BE2C (cell line): Measurements from ENCODE around the gene RINT1.

Source experiments
- DNase-seq: peaks from one replicate; pipeline ENCODE4 v3.0.0-alpha.2; 2020
- H3K27me3 ChIP-seq: fragments of 250-450 bp; sonication (Bioruptor Pico); 2 replicates; pipeline ENCODE4 v1.5.1; 2020; ENCODE audit warnings: mild to moderate bottlenecking
- H3K36me3 ChIP-seq: fragments of 250-450 bp; sonication (Bioruptor Pico); 2 replicates; pipeline ENCODE4 v1.5.1; 2020; ENCODE audit warnings: mild to moderate bottlenecking
- H3K4me1 ChIP-seq: fragments of 250-450 bp; sonication (Bioruptor Pico); 2 replicates; pipeline ENCODE4 v1.5.1; 2020
- H3K4me3 ChIP-seq: 2 replicates; pipeline ENCODE4 v1.5.1; 2011; ENCODE audit warnings: low read depth, low read length
- H3K9me3 ChIP-seq: fragments of 250-450 bp; sonication (Bioruptor Pico); 2 replicates; pipeline ENCODE4 v1.5.1; 2020
- CTCF ChIP-seq: IDR thresholded peaks from 2 replicates; pipeline ENCODE4 v1.5.1; 2012; ENCODE audit warnings: mild to moderate bottlenecking, low read depth, low read length

RINT1 gene

DNA sequence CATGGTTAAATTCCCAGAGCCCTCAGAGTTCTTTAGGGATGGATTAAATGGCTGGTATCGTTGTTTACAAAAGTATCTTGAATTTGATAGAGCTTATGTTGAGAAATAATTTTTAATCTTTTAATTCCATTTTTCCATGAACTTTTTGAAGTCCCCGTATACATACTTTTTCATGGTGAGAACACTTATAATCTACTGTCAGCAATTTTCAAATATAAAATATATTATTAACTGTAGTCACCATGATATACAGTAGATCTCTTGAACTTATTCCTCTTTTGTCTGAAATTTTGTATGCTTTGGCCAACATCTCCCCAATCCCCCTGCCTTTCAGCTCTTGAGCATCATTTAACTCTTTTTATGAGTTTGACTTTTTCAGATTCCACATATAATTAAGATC, 39.9 kb downstream of the RINT1 start:
- Histone ChIP-seq H3K4me1 (no peaks in the 10 kb centered on the region), H3K4me3 (no peak overlapping the region), H3K27me3 (no peaks in the 10 kb centered on the region), H3K36me3 (peaks cover 14% of the 10 kb centered on the region), H3K9me3 (no peaks in the 10 kb centered on the region)
- DNase-seq: no peak
- no peak for TF ChIP-seq CTCF

DNA sequence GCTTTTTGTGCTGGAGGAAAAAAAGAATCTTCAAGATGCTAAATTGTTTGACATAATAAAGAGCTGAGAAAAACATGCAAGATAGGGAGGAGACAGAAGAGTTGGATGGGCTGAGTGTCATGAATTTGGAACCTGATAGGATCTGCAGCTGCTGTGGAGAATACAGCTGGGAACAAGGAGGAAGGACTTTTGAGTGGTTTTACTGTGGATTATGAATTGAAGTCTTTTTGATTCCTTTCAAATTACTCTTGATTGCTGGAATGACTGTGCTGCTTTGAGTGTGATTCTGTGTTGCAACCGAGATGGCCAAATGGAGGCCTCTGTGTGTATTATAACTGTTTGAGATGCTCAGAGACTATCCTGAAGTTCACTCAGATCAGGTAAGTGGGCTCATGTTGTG, 45.2 kb downstream of the RINT1 start:
- TF ChIP-seq CTCF: no peak
- H3K4me1 ChIP-seq: no peaks in the 10 kb centered on the region
- H3K4me3 ChIP-seq: no peak overlapping the region
- no peaks in the 10 kb centered on the region for H3K27me3 ChIP-seq
- H3K36me3 ChIP-seq: no peaks in the 10 kb centered on the region
- no peaks in the 10 kb centered on the region for H3K9me3 ChIP-seq
- no peak for DNase-seq

GRCh38 chr7:105578496-105578895, 46.5 kb downstream of the RINT1 start:
- H3K36me3 ChIP-seq: no peaks in the 10 kb centered on the region
- TF ChIP-seq CTCF: no peak
- H3K9me3 ChIP-seq: no peaks in the 10 kb centered on the region
- H3K27me3 ChIP-seq: no peaks in the 10 kb centered on the region
- H3K4me1 ChIP-seq: no peaks in the 10 kb centered on the region
- no peak overlapping the region for H3K4me3 ChIP-seq
- DNase-seq: no peak

- peak; percentile 32; the same call in 1 of the 2 replicates for TF ChIP-seq CTCF
- H3K36me3 ChIP-seq: no peaks in the 10 kb centered on the region
- no peaks in the 10 kb centered on the region for H3K27me3 ChIP-seq
- no peaks in the 10 kb centered on the region for H3K9me3 ChIP-seq
- no peaks in the 10 kb centered on the region for H3K4me1 ChIP-seq
- H3K4me3 ChIP-seq: peak overlapping the region; percentile 86
- peak; percentile 20 for DNase-seq
Observed at GRCh38 chr7:105580022-105580740, 48.2 kb downstream of the RINT1 start.

GRCh38 chr7:105581066-105581811, 49.2 kb downstream of the RINT1 start, which contains the start of gene EFCAB10:
EFCAB10 (minus strand) TSS chr7:105581493; CDS start chr7:105581463, 30 bp downstream.
- Histone ChIP-seq H3K36me3 (no peaks in the 10 kb centered on the region), H3K4me1 (no peaks in the 10 kb centered on the region), H3K9me3 (no peaks in the 10 kb centered on the region), H3K27me3 (no peaks in the 10 kb centered on the region), H3K4me3 (peak within 1 kb of the TSS; percentile 86)
- TF ChIP-seq CTCF: peak; percentile 6; the same call in 1 of the 2 replicates
- peak; percentile 98 for DNase-seq

DNA sequence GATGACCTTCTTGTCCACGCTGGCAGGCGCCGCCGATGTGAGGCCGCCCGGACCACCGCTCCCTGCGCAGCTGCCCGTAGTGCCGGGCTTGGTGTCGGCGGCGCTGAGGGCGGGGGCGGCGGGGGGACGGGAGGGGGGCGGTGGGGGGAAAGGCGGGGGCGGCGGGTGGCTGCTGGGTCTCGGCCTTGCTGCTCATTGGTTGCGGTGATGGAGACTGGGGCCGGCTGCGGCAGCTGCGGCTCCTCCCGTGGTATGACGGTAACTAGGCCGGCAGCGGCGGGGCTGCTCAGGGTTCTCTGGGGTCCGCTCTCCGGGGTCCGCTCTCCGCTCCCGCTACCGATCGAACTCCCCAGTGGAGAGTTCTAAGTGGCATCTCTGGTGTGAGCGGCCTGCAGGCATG, 51.1 kb downstream of the RINT1 start:
- no peak for DNase-seq
- Histone ChIP-seq H3K4me3 (no peak overlapping the region), H3K4me1 (no peaks in the 10 kb centered on the region), H3K36me3 (no peaks in the 10 kb centered on the region), H3K27me3 (no peaks in the 10 kb centered on the region), H3K9me3 (no peaks in the 10 kb centered on the region)
- no peak for TF ChIP-seq CTCF
